ENCODE results near the gene PBRM1. TPM values are rescaled to one million over a fixed set of nuclear protein-coding genes. Genes with fewer than 3 reads are reported as not detected.

Gene PBRM1
- total and polyA plus RNA-seq, 2 of the 13 experiments (the other 11 are each of a cell fraction or from before 2014, with no cell fraction given): 10.9 to 33.2 TPM

DNA sequence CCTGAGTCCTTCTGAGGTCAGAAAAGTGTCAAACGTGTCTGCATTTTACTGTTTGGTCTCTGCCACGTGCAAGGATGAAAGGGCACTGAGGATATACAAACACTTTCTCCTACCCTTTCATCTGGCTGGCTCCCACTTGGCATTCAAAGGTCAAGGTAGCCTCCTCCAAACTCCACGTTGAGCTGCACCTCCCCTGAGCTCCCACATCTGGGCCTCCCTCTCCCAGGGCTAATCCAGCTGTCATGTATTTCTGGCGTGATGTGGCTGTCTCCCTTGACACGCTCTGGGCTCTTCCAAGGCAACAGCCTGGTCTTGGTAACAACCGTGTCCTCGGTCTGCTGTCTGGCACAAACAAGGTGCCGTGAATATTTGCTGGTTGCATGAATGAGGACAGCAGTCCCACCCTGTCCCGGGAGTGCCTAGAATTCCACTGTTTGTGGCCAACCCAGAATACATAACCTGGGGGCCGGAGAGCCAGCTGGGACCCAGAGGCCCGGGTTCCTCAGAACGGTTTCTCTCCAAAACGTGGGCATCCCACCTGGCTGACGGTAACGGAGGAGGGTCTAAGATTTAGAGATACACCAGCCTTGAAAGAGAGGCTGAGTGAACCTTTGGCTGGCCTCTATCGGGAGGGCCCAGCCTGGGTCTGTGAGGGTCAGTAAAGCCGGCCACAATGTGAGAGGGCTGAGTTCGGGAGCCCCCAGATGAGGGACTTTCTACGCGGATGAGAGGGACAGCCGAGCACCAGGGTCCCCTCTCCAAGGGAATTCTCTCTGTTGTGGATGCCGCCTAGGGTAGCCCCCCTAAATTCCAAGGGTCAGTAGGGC, 19.1 kb upstream of the PBRM1 start (continued):
- TF ChIP-seq SP2 (CRISPR knock-in tag; IDR thresholded peaks at IDR 0.05): no peak
- TF ChIP-seq HMG20B (CRISPR knock-in tag; conservative IDR thresholded peaks at IDR 0.05): peak; percentile 48; the same call in 1 of the 2 replicates
- no peak for TF ChIP-seq ZFP82 (CRISPR knock-in tag; IDR thresholded peaks at IDR 0.05; ENCODE audit: borderline replicate concordance)
- TF ChIP-seq ZNF775 (CRISPR knock-in tag; IDR thresholded peaks at IDR 0.05; ENCODE audit: borderline replicate concordance): no peak
- TF ChIP-seq, protein P1, sequence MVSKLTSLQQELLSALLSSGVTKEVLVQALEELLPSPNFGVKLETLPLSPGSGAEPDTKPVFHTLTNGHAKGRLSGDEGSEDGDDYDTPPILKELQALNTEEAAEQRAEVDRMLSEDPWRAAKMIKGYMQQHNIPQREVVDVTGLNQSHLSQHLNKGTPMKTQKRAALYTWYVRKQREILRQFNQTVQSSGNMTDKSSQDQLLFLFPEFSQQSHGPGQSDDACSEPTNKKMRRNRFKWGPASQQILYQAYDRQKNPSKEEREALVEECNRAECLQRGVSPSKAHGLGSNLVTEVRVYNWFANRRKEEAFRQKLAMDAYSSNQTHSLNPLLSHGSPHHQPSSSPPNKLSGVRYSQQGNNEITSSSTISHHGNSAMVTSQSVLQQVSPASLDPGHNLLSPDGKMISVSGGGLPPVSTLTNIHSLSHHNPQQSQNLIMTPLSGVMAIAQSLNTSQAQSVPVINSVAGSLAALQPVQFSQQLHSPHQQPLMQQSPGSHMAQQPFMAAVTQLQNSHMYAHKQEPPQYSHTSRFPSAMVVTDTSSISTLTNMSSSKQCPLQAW (CRISPR knock-in tag; IDR thresholded peaks at IDR 0.05): peak; percentile 79; the same call in 1 of the 2 replicates
- peak; percentile 10; the same call in 1 of the 2 replicates for TF ChIP-seq ZNF337 (CRISPR knock-in tag; IDR thresholded peaks at IDR 0.05; ENCODE audit: borderline replicate concordance, low read depth)
- TF ChIP-seq ZNF430 (CRISPR knock-in tag; IDR thresholded peaks at IDR 0.05): peak; percentile 70
- peak; percentile 96 for TF ChIP-seq ZNF335 (CRISPR knock-in tag; IDR thresholded peaks at IDR 0.05)
- peak; percentile 67 for TF ChIP-seq PHF21A (CRISPR knock-in tag; IDR thresholded peaks at IDR 0.05)
- TF ChIP-seq HDAC2 (CRISPR knock-in tag; IDR thresholded peaks at IDR 0.05): peak; percentile 90
- TF ChIP-seq ZNF383 (CRISPR knock-in tag; IDR thresholded peaks at IDR 0.05; ENCODE audit: borderline replicate concordance): no peak
- 0 out of 2 replicates have a peak, but pooled peaks have one; percentile 58 for TF ChIP-seq ZNF678 (CRISPR knock-in tag; IDR thresholded peaks at IDR 0.05)
- TF ChIP-seq FOXA3 (CRISPR knock-in tag; IDR thresholded peaks at IDR 0.05): peak; percentile 82
- no peak for TF ChIP-seq ZSCAN25 (CRISPR knock-in tag; IDR thresholded peaks at IDR 0.05)
- TF ChIP-seq, protein P2, sequence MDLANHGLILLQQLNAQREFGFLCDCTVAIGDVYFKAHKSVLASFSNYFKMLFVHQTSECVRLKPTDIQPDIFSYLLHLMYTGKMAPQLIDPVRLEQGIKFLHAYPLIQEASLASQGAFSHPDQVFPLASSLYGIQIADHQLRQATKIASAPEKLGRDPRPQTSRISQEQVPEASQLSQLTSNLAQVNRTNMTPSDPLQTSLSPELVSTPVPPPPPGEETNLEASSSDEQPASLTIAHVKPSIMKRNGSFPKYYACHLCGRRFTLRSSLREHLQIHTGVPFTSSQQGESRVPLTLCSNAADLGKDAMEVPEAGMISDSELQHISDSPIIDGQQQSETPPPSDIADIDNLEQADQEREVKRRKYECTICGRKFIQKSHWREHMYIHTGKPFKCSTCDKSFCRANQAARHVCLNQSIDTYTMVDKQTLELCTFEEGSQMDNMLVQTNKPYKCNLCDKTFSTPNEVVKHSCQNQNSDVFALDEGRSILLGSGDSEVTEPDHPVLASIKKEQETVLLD (CRISPR knock-in tag; IDR thresholded peaks at IDR 0.05; ENCODE audit: low read depth): peak; percentile 25; the same call in 1 of the 2 replicates
- 0 out of 2 replicates have a peak, but pooled peaks have one; percentile 70 for TF ChIP-seq ZFP36L1 (CRISPR knock-in tag; IDR thresholded peaks at IDR 0.05)
- TF ChIP-seq ZSCAN12 (CRISPR knock-in tag; IDR thresholded peaks at IDR 0.05): no peak
- peak; percentile 25; the same call in 1 of the 2 replicates for TF ChIP-seq ZNF224 (CRISPR knock-in tag; IDR thresholded peaks at IDR 0.05)
- TF ChIP-seq ETV6 (CRISPR knock-in tag; conservative IDR thresholded peaks at IDR 0.05): no peak
- no peak for TF ChIP-seq ZNF446 (CRISPR knock-in tag; IDR thresholded peaks at IDR 0.05)
- no peak for TF ChIP-seq HNRNPUL1 (IDR thresholded peaks at IDR 0.05; ENCODE audit: low read depth, low read length)
- TF ChIP-seq NCOR1 (IDR thresholded peaks at IDR 0.05; ENCODE audit: borderline replicate concordance, low read length): peak; percentile 89; the same call in 1 of the 2 replicates
- TF ChIP-seq RBAK (CRISPR knock-in tag; IDR thresholded peaks at IDR 0.05): no peak
- TF ChIP-seq TFDP2 (CRISPR knock-in tag; IDR thresholded peaks at IDR 0.05): peak; percentile 54; the same call in 1 of the 2 replicates
- TF ChIP-seq ZNF24 (IDR thresholded peaks at IDR 0.05): no peak
- TF ChIP-seq, protein P3, sequence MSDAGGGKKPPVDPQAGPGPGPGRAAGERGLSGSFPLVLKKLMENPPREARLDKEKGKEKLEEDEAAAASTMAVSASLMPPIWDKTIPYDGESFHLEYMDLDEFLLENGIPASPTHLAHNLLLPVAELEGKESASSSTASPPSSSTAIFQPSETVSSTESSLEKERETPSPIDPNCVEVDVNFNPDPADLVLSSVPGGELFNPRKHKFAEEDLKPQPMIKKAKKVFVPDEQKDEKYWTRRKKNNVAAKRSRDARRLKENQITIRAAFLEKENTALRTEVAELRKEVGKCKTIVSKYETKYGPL (CRISPR knock-in tag; IDR thresholded peaks at IDR 0.05): 0 out of 2 replicates have a peak, but pooled peaks have one; percentile 53
